ENCODE results near the gene SYCE1L. TPM values are rescaled to one million over a fixed set of nuclear protein-coding genes. Genes with fewer than 3 reads are reported as not detected.

Gene SYCE1L, protein sequence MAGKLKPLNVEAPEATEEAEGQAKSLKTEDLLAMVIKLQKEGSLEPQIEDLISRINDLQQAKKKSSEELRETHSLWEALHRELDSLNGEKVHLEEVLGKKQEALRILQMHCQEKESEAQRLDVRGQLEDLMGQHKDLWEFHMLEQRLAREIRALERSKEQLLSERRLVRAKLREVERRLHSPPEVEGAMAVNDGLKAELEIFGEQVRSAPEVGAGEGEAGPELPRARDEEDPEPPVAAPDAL
- total RNA-seq (2022; extraction: Qiagen RNA extraction; ENCODE audit: low read depth) = 5.3 to 11.9 TPM (median 8.4 TPM) in 5 replicates

DNA sequence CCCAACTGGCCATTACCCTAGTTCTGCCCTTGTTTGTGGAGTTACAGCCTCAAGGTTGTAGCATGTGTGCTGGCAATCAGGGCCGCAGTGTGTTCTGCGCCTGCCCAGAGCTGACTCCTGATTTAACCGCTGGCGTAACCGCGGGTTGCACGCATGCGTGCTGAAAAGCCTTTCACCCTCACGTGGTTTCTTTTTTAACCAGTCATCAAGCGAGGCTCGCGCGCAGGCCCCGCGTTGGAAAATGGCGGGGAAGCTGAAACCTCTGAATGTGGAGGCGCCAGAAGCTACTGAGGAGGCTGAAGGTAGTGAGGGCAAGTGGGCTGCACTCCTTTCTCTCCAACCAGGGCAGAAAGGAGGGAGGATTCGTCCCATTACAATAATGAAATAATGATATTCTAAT lies at the start of gene SYCE1L:
Gene SYCE1L (plus strand): TSS at position 198 of the 400 bp plus-strand sequence. CDS start 44 bp downstream, at position 242.

DNA sequence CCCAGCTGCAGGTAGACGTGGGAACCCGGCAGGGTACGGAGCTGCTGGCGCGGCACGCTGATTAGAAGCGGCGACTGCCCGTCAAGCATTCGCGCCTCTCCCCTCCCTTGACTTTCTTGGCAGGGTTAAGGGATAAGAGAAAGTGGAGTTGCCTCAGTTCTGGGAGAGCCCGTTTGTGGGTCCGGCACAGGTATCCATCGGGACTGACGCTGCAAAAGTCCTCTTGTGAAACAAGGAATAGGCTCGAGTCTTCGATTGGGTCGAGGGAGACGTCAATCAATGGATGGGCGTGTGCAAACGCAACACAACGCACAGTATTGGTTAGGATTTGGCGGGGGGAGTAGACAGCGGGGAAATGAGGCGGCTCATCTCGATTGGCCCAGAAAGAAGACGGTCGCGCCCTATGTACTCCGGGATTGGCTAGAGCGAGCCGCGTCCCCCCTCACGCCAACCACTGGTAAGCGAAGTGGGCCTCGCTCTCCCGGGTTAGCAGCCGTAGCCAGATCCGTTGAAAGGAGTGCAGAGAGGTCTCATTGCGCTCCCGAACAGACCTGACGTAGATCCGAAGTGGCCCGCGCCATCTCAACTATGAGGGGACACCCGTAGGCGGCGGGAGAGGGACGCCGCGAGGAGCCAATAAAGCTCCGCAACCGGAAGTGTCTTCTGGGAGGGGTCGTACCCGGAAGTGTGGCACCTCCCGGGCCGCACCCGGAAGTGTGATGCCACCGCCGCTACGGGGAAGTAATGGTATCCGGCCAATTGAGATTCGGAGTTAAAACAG lies 8.5 kb upstream of the SYCE1L start, which contains the start of gene MON1B:
Gene MON1B (plus strand): TSS at position 713 of the 781 bp plus-strand sequence. CDS start 296 bp downstream, outside the sequence.

Other genes with a start within 250 kb of the SYCE1L start
- 28.4 to 44.1 TPM (median 39.4 TPM) in 5 replicates for gene MON1B, start 8.2 kb upstream of the SYCE1L start, total RNA-seq (2022; extraction: Qiagen RNA extraction; ENCODE audit: low read depth)
- gene ADAMTS18, start 235.6 kb downstream of the SYCE1L start, total RNA-seq (2022; extraction: Qiagen RNA extraction; ENCODE audit: low read depth) = 0.01 TPM in 1 of 5 replicates, not detected in the others

Data from A549 treated with CpdA at 1 μM for 4 hours (cell line).